ENCODE results near the gene CAMP.
"Not testable (repeated sequence)": the region's sequence is repeated elsewhere in the genome, so short reads cannot be mapped to it uniquely, and the experiment has no call there.

Gene CAMP, protein sequence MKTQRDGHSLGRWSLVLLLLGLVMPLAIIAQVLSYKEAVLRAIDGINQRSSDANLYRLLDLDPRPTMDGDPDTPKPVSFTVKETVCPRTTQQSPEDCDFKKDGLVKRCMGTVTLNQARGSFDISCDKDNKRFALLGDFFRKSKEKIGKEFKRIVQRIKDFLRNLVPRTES

DNA sequence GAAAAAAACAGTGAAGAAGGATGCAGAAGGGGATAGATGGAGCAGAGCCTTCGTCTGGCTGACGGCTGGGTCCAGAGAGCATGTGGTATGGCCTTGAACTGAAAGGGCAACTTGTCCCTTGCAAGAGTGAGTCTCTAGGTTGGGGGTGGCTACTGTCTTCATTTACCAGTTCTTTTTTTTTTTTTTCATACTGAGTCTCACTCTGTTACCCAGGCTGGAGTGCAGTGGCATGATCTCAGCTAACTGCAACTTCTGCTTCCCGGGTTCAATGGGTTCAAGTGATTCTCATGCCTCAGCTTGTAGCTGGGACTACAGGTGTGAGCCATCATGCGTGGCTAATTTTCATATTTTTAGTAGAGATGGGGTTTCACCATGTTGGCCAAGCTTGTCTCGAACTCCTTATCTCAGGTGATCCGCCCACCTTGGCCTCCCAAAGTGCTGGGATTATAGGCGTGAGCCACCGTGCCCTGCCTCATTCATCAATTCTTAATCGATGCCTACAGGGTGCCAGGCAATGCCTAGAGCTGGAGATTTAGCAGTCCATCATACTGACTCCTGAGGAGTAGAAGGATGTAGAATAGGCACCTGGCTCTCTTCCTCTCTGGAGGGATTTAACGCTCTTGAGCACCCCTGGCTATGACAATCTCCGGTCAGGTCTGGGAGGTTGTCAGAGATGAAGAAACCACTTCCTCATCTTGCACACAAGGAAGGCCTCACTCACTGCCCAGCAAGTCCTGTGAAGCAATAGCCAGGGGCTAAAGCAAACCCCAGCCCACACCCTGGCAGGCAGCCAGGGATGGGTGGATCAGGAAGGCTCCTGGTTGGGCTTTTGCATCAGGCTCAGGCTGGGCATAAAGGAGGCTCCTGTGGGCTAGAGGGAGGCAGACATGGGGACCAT is at the start of gene CAMP:
Gene CAMP, plus strand, starts transcription at position 880 of the 898 bp plus-strand sequence. Its CDS starts 17 bp downstream, at position 897.
- no peak for DNase-seq (ENCODE audit: low read depth)

DNA sequence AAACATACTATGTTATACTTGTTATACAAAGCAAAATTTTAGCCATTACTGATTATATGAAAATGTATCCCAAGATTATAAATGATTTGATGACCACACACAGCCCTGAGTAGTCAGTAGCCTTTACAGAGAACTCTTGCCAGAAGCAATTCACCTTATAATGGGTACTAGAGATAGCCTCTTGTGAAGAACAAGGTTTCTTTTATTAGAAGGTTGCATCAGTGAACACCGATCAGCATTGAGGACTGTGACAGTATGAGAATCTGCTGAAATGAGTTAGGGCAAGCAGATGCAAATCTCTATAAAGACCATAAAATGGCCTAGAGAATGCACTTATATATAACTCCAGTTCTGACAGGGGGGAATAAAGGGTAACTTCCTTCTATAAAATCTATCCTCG is 45.2 kb upstream of the CAMP start:
- no peak for DNase-seq (ENCODE audit: low read depth)

DNA sequence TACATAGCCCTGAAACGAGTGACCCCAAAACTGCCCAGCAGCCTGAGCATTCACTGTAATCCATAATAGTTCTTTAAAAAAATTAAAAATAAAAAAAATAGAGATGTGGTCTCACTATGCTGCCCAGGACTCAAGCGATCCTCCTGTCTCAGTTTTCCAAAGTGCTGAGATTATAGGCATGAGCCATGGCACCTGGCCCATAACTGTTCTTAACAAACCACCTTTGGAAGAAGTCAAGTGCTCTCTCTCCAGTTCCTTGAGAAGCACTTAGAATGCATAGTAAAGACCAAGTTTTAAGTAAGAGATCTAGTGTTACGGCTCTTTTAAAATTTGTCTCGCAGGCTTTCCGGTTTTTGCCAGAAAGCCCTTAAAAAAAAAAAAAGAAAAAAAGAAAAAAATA is 43.3 kb upstream of the CAMP start:
- DNase-seq (ENCODE audit: low read depth) = no peak

DNA sequence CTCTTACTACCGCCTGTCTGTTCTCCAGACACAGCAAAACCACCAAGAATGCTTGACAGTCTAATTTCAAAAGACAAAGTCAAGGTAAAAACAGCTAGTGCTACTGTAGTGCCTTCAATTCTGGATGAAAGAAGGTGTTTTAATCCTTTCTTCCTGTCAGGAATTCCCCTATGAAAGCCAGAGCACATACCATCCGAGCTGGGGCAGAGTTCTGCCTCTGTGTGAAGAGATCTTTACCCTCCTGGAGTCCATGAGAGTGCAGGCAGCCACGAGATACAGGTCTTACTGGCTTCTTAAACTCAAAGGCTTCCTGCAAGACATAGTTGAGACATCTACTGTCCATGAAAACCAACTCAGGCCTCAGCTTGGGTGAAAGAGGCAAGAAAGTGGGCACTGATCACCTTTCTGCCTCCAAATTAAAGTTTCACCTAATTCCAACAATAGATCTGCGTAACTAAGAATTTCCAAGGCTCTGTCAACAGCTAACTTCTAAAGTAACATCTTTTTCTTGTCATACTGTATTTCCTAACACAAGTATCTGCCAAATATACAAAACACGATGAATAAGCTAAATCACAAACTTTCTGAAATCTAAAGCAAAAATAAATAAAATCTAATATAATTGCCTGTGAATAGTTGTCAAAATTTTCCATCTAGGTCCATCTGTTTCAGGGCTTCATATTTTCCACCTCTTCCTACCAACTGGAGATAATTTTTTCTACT is 42.6 kb upstream of the CAMP start:
- no peak for DNase-seq (ENCODE audit: low read depth)

DNA sequence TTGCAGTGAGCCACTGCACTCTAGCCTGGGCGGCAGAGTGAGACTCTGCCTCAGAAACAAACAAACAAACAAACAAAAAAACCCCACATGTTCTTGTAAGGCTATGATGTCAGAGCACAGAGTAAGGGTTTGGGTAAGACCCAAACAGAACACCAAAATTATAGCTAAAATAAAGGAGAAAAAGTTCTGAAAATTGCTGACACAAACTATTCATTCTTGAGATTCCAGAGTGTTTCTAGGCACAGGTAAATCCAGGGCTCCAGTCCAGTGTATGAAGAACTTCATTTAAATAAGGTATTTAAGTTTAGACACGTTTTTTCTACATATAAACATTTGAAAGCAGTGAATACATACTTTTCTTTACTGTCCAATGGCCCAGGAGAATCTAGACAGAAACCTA is 39.0 kb upstream of the CAMP start:
- DNase-seq (ENCODE audit: low read depth) = no peak

DNA sequence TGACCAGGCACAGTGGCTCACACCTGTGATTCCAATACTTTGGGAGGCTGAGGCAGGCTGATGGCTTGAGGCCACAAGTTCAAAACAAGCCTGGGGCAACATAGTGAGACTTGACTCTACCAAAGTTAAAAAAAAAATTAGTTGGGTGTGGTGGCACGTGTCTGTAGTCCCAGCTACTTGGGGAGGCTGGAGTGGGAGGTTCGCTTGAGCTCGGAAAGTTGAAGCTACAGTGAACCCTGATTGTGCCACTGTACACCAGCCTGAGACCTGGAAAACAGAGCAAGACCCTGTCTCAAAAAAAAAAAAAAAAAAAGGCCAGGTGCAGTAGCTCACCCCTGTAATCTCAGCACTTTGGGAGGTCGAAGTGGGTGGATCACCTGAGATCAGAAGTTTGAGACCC is 38.2 kb upstream of the CAMP start:
- no peak for DNase-seq (ENCODE audit: low read depth)

DNA sequence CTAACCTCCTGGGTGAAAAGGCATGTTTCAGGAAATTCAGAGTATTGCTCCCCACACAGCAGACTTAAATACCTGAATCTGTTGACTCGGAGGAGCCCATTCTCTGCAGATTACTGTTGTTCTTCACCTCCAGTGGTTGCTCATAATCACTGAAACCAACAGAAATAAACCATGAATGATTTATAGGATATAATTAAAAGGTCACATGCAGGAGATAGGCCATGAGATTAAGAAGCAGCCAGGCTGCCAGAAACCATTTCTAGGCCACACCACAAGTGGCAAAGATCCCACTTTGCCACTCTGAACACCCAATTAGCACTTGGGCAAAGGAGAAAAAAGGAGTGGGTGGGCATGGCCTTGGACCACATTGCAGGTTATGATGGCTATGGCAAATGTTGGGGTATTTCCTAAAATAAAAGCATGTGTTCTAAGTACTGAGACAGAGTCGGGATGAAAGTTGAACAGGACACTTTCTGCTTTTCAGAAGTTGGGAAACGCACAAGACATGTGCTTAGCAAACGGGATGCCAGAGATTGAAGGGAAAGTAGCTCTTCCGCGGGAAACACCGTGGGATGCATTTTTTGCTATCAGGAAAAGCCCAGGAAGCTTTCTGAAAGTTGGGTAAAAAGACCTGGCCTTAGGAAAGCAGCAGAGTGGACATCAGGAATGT is 36.5 kb upstream of the CAMP start:
- no peak for DNase-seq (ENCODE audit: low read depth)

DNA sequence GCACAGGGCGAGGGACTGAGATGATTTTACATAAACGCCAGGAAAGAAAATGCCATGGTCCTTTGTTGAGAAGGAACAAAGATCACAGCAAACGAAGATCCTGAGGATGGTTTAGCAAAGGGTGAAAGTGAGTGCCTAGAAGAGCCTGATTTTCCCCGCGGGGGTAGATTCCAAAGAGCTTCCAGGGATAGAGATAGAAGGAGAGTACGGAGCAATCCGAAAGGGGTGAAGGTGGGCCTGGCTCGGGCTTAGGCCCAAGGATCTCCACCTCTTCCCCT is 36.1 kb upstream of the CAMP start:
- no peak for DNase-seq (ENCODE audit: low read depth)

DNA sequence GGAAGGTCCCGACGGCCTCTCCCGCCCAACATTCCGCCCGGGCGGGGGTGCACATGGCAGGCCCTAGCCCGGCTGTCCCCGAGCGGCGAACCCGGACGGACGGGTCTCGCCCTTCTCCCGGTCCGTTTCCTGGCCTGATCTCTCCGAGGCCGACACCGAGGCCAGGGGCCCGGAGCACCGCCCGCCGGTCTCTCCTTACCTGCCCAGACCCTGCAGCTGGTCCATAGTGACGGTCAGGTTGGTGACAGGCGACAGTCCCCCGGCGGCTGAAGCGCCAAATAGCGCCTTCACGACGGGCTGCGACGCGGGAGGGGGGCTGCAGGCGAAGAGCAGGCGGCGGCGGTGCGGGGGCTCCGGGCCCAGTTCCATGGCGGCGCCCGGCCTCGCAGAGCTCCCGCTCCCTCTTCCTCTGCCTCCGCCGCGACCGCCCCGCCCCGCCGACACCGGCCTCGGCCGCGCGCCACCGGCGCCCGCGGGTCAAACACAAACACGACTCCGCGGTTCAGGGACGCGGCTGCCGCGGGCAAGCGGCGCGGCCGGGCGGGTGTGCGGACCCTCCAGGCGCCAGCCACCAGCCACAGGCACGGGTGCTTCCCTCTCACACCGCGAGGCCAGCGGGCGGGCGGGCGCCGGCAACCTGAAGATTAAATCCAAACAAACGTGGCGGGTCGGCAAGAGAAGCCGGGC is 35.6 kb upstream of the CAMP start:
- no peak for DNase-seq (ENCODE audit: low read depth)

DNA sequence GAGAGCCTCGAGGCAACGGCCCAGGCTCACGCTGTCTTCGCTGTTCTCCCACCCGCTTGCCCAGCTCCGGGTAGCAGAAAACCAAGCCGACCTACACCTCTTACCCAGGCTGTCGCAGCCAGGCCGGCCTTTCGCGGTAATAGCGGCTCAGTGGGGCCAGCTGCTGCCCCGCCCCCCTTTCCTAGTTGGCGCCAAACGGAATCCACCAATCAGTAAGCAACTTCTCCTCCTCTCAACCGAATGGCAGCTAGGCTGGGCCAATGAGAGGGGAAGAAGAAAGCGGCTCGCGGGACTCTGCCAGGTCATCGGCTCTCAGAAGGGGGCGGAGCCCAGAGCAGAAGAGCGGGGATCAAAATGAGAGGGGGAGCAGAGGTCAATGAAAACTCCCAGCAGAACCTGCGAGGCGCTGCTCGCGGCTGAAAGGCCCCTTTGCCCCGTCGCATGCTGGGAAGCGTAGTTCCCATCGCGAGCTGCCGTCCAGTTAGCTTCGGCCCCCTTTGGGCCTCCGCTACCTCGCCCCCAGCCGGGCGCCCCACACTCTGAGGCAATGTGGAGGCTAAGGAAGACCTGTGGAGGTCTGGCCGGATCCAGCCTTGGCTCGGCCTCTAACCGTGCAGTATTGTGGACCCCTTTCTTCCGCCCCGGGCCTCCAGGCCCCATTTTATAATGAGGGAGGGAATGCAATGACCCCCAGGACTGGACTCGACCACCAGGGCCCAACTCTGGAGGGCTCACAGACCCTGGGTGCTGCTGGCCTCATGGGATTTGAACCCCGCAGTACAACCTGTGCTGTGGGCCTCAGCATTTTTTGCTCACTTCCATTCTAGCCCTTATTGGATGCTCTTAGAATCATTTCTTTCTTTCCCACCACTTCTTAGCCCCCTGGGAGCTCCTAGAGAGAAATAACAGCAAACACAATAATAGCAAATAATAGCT is 34.8 kb upstream of the CAMP start, which contains the start of gene CDC25A:
Gene CDC25A, minus strand, starts transcription at position 152 of the 936 bp plus-strand sequence. CDS start 470 bp downstream, outside the sequence.
- DNase-seq (ENCODE audit: low read depth) = peak; percentile 89

DNA sequence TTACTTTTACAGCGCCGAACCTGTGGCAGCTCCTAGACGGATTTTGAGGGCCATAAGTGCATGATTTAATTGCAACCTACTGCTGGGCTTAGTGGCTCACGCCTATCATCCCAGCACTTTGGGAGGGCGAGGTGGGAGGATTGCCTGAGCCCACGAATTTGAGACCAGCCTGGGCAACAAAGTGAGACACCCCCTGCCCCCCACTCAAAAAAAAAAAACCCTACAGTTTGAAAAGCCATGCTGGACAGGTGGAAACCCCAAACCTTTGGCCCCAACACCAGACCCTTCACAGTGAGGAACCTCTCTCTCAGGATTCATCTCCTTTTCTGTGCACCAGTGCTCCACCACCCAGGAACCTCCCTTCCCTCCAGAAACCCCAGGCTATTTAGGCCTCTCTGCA is 34.0 kb upstream of the CAMP start:
- DNase-seq (ENCODE audit: low read depth) = no peak

DNA sequence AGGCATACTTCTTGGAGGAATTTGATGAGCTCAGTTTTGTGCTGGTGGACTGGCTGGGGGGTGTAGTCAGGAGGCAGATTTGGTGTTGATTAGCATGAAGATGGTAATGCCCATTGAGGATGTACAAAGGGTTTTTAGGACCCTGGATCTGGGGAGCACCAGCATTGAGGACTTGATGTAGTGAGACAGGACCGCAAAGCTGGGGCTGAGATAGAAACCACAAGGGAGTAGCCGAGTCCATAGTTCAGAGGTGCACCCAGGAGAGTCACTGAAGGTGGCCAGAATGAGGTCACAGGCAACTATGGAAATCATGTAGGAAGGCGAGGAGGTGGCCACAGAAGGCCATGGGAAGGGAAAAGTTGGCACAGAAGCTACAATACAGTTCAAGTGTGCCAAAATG is 32.4 kb upstream of the CAMP start:
- DNase-seq (ENCODE audit: low read depth) = no peak

DNA sequence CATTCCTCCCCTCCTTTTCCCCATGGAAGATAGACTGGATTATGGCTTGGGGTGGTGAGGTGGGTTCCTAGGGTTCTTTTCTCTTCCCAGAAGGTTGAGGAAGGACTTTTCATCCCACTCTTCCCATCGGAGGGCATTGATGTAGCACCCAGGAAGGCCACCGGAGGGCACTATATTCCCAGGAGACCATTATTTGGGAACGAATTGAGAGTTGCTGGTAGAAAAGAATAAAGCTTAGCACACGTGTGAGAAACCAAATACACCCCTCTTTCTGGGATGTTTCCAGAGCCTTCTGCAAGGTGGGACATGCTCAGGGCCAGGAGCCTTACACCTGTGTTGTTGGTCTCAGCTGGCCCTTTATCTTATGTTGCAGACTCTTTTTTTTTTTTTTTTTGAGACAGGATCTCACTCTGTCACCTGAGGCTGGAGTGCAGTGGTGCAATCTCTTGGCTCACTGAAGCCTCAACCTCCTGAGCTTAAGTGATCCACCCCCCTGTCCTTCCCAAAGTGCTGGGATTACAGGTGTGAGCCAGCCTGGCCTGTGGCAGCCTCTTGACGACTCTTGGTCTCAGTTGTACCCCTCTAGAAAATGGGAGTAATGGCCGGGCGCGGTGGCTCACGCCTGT is 28.7 kb upstream of the CAMP start:
- no peak for DNase-seq (ENCODE audit: low read depth)

DNA sequence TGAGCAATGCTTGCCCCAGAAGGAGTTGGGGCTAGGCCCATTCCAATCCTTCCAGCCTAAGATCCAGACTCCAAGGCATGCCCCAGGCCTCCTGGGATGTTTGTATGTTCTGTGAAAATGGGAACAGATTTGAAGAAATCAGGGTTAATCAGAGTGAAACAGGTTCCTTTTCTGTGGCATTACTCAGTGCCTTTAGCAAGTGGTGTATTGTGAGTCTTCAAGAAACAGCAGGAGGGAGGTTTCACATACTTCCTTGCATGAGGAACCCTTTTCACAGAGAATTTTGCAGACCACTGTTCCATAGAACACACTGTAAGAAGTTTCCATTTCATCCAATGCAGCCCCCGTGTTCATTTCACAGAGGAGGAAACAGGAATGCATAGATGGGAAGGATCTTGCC is 26.7 kb upstream of the CAMP start:
- DNase-seq (ENCODE audit: low read depth) = no peak

DNA sequence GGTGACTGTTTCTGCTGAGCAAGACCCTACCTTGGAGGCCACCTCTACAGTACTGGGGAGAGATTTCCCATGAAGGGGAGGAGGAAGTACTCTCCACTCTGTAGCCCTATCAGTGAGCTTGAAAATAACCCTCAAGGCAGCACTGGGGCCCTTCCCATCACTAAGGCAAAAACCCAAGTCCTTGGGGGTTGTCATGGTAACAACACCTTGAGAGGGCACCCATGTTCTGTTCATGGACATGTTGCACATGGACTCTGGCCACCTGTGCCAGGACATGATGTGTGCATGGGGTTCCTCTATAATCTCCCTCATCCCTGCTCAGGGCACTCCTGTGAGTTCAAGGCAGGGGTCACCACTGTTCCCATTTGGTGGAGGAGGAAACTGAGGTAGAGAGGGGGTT is 24.2 kb upstream of the CAMP start:
- no peak for DNase-seq (ENCODE audit: low read depth)

DNA sequence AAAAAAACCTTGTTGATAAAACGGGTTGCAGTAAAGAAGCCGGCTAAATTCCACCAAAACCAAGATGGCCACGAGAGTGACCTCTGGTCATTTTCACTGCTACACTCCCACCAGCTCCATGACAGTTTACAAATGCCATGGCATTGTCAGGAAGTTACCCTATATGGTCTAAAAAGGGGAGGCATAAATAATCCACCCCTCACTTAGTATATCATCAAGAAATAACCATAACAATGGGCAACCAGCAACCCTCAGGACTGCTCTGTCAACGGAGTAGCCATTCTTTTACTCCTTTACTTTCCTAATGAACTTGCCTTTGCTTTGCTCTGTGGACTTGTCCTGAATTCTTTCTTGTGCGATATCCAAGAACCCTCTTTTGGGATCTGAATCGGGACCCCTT is 20.7 kb upstream of the CAMP start:
- no peak for DNase-seq (ENCODE audit: low read depth)

DNA sequence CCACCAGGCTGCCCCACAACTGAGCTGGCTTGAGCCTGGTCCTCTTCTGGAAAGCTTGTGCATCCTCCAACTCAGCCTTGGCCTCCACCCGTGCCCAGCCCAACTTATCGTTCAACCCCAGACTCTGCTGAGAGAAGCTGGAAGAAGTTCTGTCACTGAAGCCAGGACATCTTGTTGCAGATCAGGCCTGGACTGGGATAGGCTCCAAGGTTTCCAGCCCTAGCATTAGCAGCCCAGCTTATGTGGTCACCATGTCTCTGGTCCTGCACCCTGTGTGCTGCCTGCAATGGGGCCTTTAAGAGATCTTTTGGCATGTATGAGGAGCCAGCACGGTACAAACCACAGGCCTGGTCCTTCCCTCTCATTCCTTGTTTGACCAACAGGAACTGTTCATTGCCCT is 15.2 kb upstream of the CAMP start:
- no peak for DNase-seq (ENCODE audit: low read depth)

DNA sequence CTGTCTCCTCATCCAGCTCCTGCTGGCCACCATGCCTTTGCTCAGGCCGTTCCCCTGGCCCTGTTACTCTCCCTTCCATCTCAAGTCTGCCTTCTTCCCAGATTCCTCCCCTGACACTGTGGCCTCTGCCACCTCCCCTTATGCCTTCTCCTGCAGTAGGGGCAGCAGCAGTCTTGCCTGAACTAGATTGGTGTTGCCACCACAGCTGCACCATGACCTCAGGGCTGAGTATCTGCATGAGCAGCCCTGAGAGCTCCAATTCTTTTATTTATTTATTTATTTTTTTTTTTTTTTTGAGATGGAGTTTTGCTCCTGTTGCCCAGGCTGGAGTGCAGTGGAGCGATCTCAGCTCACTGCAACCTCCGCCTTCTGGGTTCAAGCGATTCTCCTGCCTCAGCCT is 13.8 kb upstream of the CAMP start:
- DNase-seq (ENCODE audit: low read depth) = no peak

DNA sequence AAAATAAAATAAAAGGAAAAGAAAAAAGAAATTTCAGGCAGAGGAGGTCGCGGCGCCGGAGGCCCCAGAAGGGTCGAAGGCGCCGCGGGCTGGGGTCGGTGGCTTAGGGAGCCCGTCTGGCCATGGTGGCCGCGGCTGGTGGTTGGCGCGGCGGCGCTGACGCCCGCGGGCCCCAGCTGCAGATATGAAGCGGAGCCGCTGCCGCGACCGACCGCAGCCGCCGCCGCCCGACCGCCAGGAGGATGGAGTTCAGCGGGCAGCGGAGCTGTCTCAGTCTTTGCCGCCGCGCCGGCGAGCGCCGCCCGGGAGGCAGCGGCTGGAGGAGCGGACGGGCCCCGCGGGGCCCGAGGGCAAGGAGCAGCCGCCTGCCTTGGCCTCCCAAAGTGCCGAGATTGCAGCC is 12.8 kb upstream of the CAMP start:
- DNase-seq (ENCODE audit: low read depth) = not testable (repeated sequence)

DNA sequence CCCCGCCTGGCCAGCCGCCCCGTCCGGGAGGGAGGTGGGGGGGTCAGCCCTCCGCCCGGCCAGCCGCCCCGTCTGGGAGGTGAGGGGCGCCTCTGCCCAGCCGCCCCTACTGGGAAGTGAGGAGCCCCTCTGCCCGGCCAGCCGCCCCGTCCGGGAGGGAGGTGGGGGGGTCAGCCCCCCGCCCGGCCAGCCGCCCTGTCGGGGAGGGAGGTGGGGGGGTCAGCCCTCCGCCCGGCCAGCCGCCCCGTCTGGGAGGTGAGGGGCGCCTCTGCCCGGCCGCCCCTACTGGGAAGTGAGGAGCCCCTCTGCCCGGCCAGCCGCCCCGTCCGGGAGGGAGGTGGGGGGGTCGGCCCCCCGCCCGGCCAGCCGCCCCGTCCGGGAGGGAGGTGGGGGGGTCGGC is 11.5 kb upstream of the CAMP start:
- not testable (repeated sequence) for DNase-seq (ENCODE audit: low read depth)

All from stimulated activated CD4-positive, alpha-beta T cell treated with anti-CD3 and anti-CD28 coated beads, Interleukin-2, amount 100 ng/mL, for 4 hours (primary cell).